ENCODE data around the gene PIK3CG. TPM values are rescaled to one million over a fixed set of nuclear protein-coding genes. Genes with fewer than 3 reads are reported as not detected.

PIK3CG gene
- total RNA-seq, 6 experiments from 2014 or later: not detected

DNA sequence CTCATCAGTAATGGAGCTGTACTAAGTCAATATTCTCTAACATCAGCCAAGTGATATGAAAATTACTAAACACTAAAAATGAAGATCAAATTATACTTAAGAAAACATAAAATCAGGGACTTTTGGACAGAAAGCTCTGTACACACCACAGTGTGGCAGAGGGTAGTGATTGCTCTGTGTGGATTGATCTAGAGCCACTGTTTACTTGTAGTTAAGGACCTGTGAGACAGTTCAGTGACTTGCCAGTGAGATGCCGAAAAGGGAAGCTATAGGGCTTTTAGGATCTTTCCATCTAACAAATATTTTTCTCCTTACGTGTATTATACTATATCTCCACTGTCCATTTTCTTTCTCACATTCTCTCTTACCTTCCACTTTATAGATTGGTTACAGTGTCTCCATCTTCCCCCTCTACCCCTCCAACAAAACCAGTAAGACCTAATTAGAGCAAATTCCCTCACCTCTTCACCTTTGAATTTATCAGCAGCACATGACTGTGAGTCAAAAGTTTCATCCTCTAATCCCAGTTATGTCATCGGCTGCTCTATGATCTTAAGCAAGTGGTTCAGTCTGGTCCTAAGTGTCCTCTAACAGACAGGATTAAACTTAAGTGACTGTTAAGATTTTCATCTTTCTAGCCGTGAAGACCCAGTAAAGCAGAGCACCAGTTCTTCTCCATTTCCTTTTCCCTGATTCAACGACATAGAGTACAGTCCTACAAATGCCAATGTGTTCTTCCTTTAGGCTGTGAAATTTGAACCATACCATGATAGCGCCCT is 6.9 kb downstream of the PIK3CG start:
- no peak for DNase-seq
- H3K27me3 Mint-ChIP-seq (ENCODE audit: insufficient read depth): peaks cover 3% of the 10 kb centered on the region
- H3K36me3 Mint-ChIP-seq (ENCODE audit: low read depth): no peaks in the 10 kb centered on the region
- H3K4me3 Mint-ChIP-seq: no peak overlapping the region
- no peaks in the 10 kb centered on the region for H3K9me3 Mint-ChIP-seq
- no peaks in the 10 kb centered on the region for H3K4me1 Mint-ChIP-seq (ENCODE audit: low read depth)
- H3K27ac Mint-ChIP-seq: no peak overlapping the region
- TF ChIP-seq, protein P1, sequence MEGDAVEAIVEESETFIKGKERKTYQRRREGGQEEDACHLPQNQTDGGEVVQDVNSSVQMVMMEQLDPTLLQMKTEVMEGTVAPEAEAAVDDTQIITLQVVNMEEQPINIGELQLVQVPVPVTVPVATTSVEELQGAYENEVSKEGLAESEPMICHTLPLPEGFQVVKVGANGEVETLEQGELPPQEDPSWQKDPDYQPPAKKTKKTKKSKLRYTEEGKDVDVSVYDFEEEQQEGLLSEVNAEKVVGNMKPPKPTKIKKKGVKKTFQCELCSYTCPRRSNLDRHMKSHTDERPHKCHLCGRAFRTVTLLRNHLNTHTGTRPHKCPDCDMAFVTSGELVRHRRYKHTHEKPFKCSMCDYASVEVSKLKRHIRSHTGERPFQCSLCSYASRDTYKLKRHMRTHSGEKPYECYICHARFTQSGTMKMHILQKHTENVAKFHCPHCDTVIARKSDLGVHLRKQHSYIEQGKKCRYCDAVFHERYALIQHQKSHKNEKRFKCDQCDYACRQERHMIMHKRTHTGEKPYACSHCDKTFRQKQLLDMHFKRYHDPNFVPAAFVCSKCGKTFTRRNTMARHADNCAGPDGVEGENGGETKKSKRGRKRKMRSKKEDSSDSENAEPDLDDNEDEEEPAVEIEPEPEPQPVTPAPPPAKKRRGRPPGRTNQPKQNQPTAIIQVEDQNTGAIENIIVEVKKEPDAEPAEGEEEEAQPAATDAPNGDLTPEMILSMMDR (IDR thresholded peaks at IDR 0.05): no peak

- no peak for DNase-seq
- no peaks in the 10 kb centered on the region for H3K4me1 Mint-ChIP-seq (ENCODE audit: low read depth)
- H3K36me3 Mint-ChIP-seq (ENCODE audit: low read depth): no peaks in the 10 kb centered on the region
- TF ChIP-seq, protein P1 (IDR thresholded peaks at IDR 0.05): no peak
- H3K4me3 Mint-ChIP-seq: no peak overlapping the region
- H3K27me3 Mint-ChIP-seq (ENCODE audit: insufficient read depth): peaks cover 2% of the 10 kb centered on the region
- no peaks in the 10 kb centered on the region for H3K9me3 Mint-ChIP-seq
- no peak overlapping the region for H3K27ac Mint-ChIP-seq
These were observed 7.7 kb downstream of the PIK3CG start for GRCh38 chr7:106872763-106873162.

GRCh38 chr7:106874076-106874475 is 9.0 kb downstream of the PIK3CG start:
- no peak overlapping the region for H3K4me3 Mint-ChIP-seq
- no peaks in the 10 kb centered on the region for H3K4me1 Mint-ChIP-seq (ENCODE audit: low read depth)
- no peak overlapping the region for H3K27ac Mint-ChIP-seq
- TF ChIP-seq, protein P1 (IDR thresholded peaks at IDR 0.05): no peak
- no peaks in the 10 kb centered on the region for H3K9me3 Mint-ChIP-seq
- DNase-seq: no peak
- no peaks in the 10 kb centered on the region for H3K36me3 Mint-ChIP-seq (ENCODE audit: low read depth)
- H3K27me3 Mint-ChIP-seq (ENCODE audit: insufficient read depth): peaks cover 8% of the 10 kb centered on the region

DNA sequence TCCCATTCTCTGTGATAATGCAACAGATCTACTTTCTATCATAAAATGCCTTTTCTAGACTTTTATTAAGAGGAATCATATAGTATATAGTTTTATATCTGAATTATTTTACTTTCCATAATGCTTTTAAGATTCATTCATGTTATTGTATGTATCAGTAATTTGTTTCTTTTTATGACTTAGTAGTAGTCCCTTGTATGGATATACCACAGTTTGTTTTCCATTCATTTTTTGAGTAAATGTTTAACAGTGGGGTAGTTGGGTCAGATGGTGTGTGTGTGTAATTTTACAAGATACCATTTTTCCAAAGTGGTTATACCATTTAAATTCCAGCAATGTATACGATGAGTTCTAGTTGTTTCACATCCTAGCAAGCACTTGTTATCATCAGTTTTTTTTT is 10.4 kb downstream of the PIK3CG start:
- no peak overlapping the region for H3K27ac Mint-ChIP-seq

DNA sequence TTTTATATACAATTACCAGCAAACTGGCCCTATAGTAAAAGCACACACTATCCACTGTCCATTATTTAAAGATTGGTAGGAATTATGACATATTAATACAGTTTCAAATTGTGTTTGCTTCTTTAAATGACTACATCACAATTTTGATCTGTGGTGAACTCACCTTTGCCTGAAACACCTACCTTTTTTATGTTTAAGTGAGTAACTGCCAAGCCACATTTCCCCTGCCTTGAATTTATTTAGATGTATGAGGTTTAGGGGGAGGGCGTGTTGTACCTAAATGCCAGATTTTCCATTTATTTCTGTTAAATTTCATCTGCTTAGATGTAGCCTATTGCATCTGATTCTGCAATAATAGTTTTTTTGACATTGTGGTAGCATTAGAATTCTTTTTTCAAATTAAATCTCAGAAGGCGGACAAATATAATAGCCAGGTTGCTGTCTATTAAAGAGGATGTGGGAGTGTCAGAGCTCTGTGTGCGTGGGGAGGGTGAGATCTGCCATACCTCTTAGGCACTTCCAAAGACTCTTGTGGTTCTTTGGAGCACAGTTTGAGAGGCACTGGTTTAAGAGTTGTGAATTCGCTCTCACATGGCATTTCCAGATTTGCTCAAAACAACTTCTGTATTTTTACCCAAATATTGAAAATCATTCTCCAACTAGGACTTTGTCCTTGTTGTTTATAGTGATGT is 13.8 kb downstream of the PIK3CG start:
- DNase-seq: no peak
- H3K36me3 Mint-ChIP-seq (ENCODE audit: low read depth): no peaks in the 10 kb centered on the region
- peaks cover 25% of the 10 kb centered on the region for H3K27me3 Mint-ChIP-seq (ENCODE audit: insufficient read depth)
- no peaks in the 10 kb centered on the region for H3K9me3 Mint-ChIP-seq
- H3K4me1 Mint-ChIP-seq (ENCODE audit: low read depth): no peaks in the 10 kb centered on the region
- H3K4me3 Mint-ChIP-seq: no peak overlapping the region
- no peak overlapping the region for H3K27ac Mint-ChIP-seq
- TF ChIP-seq, protein P1 (IDR thresholded peaks at IDR 0.05): no peak

More for the DNA sequence above, 10.4 kb downstream of the PIK3CG start:
- TF ChIP-seq, protein P1 (IDR thresholded peaks at IDR 0.05): no peak
- H3K4me3 Mint-ChIP-seq: no peak overlapping the region
- H3K9me3 Mint-ChIP-seq: no peaks in the 10 kb centered on the region
- no peak for DNase-seq
- H3K27me3 Mint-ChIP-seq (ENCODE audit: insufficient read depth): peaks cover 8% of the 10 kb centered on the region
- H3K4me1 Mint-ChIP-seq (ENCODE audit: low read depth): no peaks in the 10 kb centered on the region
- no peaks in the 10 kb centered on the region for H3K36me3 Mint-ChIP-seq (ENCODE audit: low read depth)

All from HFFc6 (cell line).